Activated naive CD4-positive, alpha-beta T cell treated with anti-CD3 and anti-CD28 coated beads for 36 hours (primary cell): ENCODE measurements around the gene SGCG. TPM values are rescaled to one million over a fixed set of nuclear protein-coding genes. Genes with fewer than 3 reads are reported as not detected.
"Not testable (repeated sequence)": the region's sequence is repeated elsewhere in the genome, so short reads cannot be mapped to it uniquely, and the experiment has no call there.

Source experiments
- CTCF ChIA-PET: fragments of 350-600 bp; sonication (Branson Sonifier 250); formaldehyde crosslinking; loops from one replicate; lab custom pipeline; 2021; ENCODE audit warnings: antibody characterized with exemption; lab: Charles Lee
- DNase-seq: peaks from one replicate; pipeline ENCODE4 v3.0.0-alpha.2; 2020
- H3K27ac Mint-ChIP-seq: one replicate; pipeline ENCODE4 v1.8.0; 2021; ENCODE audit warnings: mild to moderate bottlenecking, mixed read lengths
- H3K27me3 Mint-ChIP-seq: one replicate; pipeline ENCODE4 v1.8.0; 2021; ENCODE audit warnings: low read depth, mixed read lengths
- H3K36me3 Mint-ChIP-seq: one replicate; pipeline ENCODE4 v1.8.0; 2021; ENCODE audit warnings: low read depth, mixed read lengths
- H3K4me1 Mint-ChIP-seq: one replicate; pipeline ENCODE4 v1.8.0; 2021; ENCODE audit warnings: low read depth, mixed read lengths
- H3K4me3 Mint-ChIP-seq: one replicate; pipeline ENCODE4 v1.8.0; 2021; ENCODE audit warnings: mild to moderate bottlenecking, moderate library complexity, mixed read lengths
- H3K9me3 Mint-ChIP-seq: one replicate; pipeline ENCODE4 v1.8.0; 2021; ENCODE audit warnings: mixed read lengths
- intact Hi-C: fragments of 100-400 bp; cut with micrococcal nuclease; formaldehyde crosslinking; loops from one replicate; pipeline ENCODE4 v1.15.1; 2023
- total RNA-seq, 2 experiments: library from RNA; stranded (reverse); gene quantifications; one replicate each; pipeline ENCODE4 v1.2.3, GENCODE V29; 2021

The SGCG gene, protein sequence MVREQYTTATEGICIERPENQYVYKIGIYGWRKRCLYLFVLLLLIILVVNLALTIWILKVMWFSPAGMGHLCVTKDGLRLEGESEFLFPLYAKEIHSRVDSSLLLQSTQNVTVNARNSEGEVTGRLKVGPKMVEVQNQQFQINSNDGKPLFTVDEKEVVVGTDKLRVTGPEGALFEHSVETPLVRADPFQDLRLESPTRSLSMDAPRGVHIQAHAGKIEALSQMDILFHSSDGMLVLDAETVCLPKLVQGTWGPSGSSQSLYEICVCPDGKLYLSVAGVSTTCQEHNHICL
- not detected for total RNA-seq

DNA sequence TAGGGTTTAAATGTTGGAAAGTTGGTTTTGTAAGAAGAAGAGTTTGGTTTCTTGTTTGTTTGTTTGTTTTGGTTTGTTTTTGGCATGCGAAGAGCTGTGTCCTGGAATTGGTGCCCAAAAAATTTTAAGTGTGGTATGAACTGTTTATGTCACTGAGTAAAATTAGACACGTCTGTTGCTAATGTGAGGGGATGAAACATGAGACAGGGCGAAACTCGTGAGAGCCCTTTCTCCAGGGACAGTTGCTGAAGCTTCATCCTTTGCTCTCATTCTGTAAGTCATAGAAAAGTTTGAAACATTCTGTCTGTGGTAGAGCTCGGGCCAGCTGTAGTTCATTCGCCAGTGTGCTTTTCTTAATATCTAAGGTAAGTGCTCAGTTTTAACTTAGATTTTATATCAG is at the start of gene SGCG:
Gene SGCG, plus strand, starts transcription at position 269 of the 400 bp plus-strand sequence. CDS start 22,716 bp downstream, outside the sequence.
- no peak for DNase-seq
- CTCF ChIA-PET, result no interaction called here
- Mint-ChIP-seq H3K4me3 (no peak within 1 kb of the TSS), H3K9me3 (peaks cover 7% of the 10 kb centered on the region), H3K27ac (no peak within 1 kb of the TSS), H3K4me1 (no peaks in the 10 kb centered on the region), H3K27me3 (peaks cover 8% of the 10 kb centered on the region), H3K36me3 (no peaks in the 10 kb centered on the region)
- intact Hi-C loops, result no loop called here

DNA sequence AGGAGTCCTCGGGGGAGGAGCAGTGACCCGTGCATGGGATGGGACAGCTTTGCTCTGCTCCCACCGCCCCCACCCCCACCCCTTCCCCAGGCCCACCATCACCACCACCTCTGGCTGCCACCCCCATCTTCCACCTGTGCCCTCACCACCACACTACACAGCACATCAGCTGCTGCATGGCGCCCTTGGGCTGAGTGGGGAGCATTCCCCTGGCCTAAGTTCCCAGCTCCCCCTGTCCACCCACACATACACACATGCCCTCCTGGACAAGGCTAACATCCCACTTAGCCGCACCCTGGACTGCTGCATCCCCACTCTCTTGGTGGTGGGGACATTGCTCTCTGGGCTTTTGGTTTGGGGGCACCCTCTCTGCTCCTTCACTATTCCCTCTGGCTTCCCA is 46.2 kb upstream of the SGCG start:
- Mint-ChIP-seq H3K27ac (no peak overlapping the region), H3K27me3 (no peaks in the 10 kb centered on the region), H3K36me3 (no peaks in the 10 kb centered on the region), H3K4me3 (no peak overlapping the region), H3K4me1 (no peaks in the 10 kb centered on the region), H3K9me3 (no peaks in the 10 kb centered on the region)
- CTCF ChIA-PET, result no interaction called here
- intact Hi-C loops, result no loop called here
- DNase-seq, result no peak

DNA sequence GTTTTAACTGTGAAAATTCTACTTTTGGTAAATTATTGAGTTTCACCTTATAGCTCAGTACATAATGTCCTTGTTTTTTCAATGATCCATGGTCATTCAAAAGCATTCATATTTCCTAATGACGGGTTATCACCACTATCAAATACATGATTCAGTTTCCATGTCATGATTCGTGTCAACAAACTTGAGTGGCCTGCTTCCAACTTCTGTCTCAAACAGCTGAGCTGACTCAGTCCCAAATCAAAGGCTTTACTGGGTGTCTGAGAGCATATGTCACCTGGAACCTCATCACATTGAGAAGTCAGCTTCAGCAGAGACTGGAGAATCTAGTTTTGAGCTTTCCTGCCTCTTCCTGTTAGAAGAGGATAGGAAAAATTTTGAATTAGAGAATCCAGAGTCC is 40.3 kb upstream of the SGCG start:
- Mint-ChIP-seq H3K9me3 (no peaks in the 10 kb centered on the region), H3K36me3 (no peaks in the 10 kb centered on the region), H3K4me1 (no peaks in the 10 kb centered on the region), H3K4me3 (no peak overlapping the region), H3K27me3 (no peaks in the 10 kb centered on the region), H3K27ac (no peak overlapping the region)
- DNase-seq, result no peak
- intact Hi-C loops, result no loop called here
- CTCF ChIA-PET, result interaction anchor here (0.7 kb wide), 2 partner anchors 329 to 433 kb away, joined by 3 read pairs; no protein-coding TSS in a partner anchor

DNA sequence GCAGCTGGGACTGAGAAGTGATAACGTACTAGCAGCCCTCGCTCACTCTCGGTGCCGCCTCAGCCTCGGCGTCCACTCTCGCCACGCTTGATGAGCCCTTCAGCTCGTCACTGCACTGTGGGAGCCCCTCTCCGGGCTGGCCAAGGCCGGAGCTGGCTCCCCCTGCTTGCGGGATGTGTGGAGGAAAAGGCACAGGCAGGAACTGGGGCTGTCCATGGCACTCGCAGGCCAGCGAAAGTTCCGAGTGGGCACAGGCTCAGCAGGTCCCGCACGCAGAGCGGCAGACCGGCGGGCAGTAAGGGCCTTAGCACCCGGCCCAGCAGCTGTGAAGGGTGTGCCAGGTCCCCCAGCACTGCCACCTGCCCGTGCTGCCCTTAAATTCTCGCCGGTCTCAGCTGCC is 38.8 kb upstream of the SGCG start:
- intact Hi-C loops, result no loop called here
- no peaks in the 10 kb centered on the region for H3K27me3 Mint-ChIP-seq
- no peak for DNase-seq
- no peak overlapping the region for H3K27ac Mint-ChIP-seq
- no peaks in the 10 kb centered on the region for H3K4me1 Mint-ChIP-seq
- no peaks in the 10 kb centered on the region for H3K9me3 Mint-ChIP-seq
- CTCF ChIA-PET, result no interaction called here
- no peak overlapping the region for H3K4me3 Mint-ChIP-seq
- no peaks in the 10 kb centered on the region for H3K36me3 Mint-ChIP-seq

DNA sequence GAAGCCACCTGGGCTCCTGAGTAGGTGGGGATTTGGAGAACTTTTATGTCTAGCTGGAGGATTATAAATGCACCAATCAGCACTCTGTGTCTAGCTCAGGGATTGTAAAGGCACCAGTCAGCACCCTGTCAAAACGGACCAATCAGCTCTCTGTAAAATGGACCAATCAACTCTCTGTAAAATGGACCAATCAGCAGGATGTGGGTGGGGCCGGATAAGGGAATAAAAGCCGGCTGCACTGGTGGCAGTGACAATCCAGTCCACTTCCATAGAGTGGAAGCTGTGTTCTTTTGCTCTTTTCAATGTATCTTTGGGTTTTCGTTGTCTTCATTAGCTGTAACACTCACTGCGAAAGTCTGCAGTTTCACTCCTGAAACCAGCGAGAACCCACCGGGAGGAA is 38.2 kb upstream of the SGCG start:
- H3K4me1 Mint-ChIP-seq, H3K4me3 Mint-ChIP-seq, DNase-seq, H3K27ac Mint-ChIP-seq, CTCF ChIA-PET, H3K36me3 Mint-ChIP-seq, intact Hi-C loops, H3K27me3 Mint-ChIP-seq, H3K9me3 Mint-ChIP-seq: not testable (repeated sequence)

DNA sequence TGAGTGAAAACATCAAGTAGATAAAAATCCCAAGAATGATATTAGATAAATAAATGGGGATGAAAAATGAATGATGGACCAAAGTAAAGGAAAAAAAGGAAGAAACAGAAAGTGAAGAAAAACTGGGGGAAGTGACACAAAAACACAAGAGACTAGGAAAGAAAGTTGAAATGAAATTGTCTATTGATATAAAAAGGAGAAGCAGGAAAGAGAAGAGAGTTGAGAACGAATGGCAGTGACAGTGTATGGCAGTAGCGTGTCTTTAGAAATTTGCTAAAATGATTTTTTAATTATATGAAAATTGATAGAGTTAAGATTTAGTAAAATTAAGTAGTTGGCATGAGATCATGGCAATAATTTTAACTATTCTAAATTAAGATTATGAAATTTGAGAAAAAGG is 36.3 kb upstream of the SGCG start:
- DNase-seq, result no peak
- Mint-ChIP-seq H3K4me3 (no peak overlapping the region), H3K9me3 (no peaks in the 10 kb centered on the region), H3K27ac (no peak overlapping the region), H3K4me1 (no peaks in the 10 kb centered on the region), H3K36me3 (no peaks in the 10 kb centered on the region), H3K27me3 (no peaks in the 10 kb centered on the region)
- intact Hi-C loops, result no loop called here
- CTCF ChIA-PET, result no interaction called here

DNA sequence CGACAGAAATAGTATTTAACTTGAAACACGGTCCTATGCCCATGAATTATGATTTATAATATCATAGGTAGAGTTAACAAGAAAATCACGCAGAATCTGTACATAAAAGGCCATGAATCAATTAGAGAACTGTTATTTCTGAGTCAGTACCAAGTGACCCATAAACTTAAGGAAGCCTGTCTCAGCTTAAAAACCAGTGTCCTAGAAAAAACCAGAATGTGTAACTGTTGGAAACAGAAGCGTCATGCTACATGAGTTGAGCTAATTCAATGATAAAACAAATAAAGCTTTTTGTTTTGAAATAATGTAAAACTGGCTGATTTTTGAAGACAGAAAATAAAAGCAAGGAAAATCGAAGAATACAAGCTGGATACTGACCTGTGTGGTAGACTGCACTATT is 34.8 kb upstream of the SGCG start:
- no peak overlapping the region for H3K27ac Mint-ChIP-seq
- H3K4me1 Mint-ChIP-seq, result no peaks in the 10 kb centered on the region
- CTCF ChIA-PET, result interaction anchor here (0.6 to 0.7 kb wide), 2 partner anchors 60 to 85 kb away, joined by 3 read pairs; no protein-coding TSS in a partner anchor
- no peak for DNase-seq
- no peaks in the 10 kb centered on the region for H3K36me3 Mint-ChIP-seq
- no peak overlapping the region for H3K4me3 Mint-ChIP-seq
- no peaks in the 10 kb centered on the region for H3K9me3 Mint-ChIP-seq
- intact Hi-C loops, result no loop called here
- no peaks in the 10 kb centered on the region for H3K27me3 Mint-ChIP-seq

DNA sequence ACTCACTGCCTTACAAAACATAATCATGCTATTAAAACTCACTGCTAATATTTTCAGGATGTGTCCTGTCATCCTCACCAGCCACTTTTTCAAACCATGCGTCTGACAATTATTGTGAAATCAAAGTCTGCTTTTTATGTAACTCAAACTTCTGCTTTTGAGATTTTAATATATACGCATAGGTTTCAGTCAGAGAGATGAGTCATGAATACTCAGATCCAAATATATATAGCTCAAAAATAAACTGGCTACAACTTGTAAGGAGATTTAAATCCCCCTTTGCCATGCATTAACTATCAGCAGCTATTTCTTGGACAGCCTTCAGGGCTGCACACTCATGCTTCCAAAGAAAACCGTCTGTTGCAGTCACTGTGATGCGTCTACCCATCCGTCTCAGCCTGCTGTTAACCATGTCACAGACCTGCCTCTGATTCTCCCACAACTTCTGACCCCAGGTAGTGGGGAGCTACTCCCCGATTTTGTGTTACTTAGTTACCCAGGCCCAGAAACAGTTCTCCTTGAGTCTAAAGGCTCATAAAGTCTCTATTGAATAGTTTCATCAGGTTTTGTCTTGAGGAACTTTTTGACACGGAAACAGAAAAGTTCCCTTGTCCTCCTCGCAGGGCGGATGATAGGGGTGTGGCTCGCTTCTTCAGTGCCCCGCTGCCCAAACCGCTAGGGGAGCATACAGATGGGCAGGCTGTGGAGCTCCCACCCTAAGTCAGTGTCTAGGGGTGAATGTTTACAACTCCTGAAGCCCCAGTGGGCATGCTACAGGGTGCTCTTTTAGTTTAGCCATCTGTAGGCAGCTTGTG is 33.8 kb upstream of the SGCG start:
- Mint-ChIP-seq H3K27ac (no peak overlapping the region), H3K9me3 (no peaks in the 10 kb centered on the region), H3K4me1 (no peaks in the 10 kb centered on the region), H3K27me3 (no peaks in the 10 kb centered on the region), H3K36me3 (no peaks in the 10 kb centered on the region), H3K4me3 (no peak overlapping the region)
- intact Hi-C loops, result no loop called here
- no peak for DNase-seq
- CTCF ChIA-PET, result no interaction called here

DNA sequence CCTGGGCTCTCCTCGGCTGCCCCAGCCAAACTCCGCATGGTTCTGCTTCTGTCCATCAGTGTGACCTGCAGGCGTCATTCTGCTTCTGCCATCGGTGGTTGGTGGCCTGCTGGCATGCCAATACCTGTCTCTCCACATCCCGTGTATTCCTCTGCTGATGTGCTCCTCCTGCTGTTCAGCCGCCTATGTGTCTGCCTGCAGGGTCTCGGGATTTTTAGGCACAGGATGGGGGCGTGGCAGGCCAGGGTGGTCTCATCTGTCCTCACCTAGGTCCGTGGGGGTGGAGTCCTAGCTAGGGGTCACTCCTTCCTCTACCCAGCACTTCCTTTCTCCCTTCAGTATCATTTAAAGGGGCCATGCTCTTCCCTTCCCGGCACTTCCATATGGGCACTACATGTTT is 33.0 kb upstream of the SGCG start:
- CTCF ChIA-PET, result no interaction called here
- DNase-seq, result no peak
- no peak overlapping the region for H3K4me3 Mint-ChIP-seq
- no peaks in the 10 kb centered on the region for H3K27me3 Mint-ChIP-seq
- no peaks in the 10 kb centered on the region for H3K36me3 Mint-ChIP-seq
- H3K9me3 Mint-ChIP-seq, result no peaks in the 10 kb centered on the region
- no peak overlapping the region for H3K27ac Mint-ChIP-seq
- intact Hi-C loops, result no loop called here
- H3K4me1 Mint-ChIP-seq, result no peaks in the 10 kb centered on the region

DNA sequence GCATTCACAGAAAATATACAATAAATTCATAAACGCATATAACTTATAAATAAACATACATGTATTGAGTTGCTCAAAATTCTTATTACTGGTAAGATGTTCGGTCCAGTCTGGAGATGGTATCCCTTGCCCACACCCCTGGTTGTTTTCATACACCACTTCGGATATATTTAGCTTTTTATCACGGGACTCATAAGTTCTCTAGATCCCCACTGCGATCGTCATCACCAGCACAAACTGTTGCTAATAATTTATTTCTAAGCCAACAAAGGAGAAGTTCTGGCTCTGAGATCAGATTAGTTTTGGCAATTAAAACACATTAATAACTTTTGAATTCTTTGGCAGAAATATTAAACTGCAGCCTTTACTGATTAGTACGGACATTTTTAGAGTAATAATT is 23.0 kb upstream of the SGCG start:
- Mint-ChIP-seq H3K4me3 (no peak overlapping the region), H3K9me3 (no peaks in the 10 kb centered on the region), H3K4me1 (peaks cover 2% of the 10 kb centered on the region), H3K27me3 (peaks cover 30% of the 10 kb centered on the region), H3K36me3 (no peaks in the 10 kb centered on the region), H3K27ac (no peak overlapping the region)
- intact Hi-C loops, result no loop called here
- CTCF ChIA-PET, result no interaction called here
- DNase-seq, result no peak

DNA sequence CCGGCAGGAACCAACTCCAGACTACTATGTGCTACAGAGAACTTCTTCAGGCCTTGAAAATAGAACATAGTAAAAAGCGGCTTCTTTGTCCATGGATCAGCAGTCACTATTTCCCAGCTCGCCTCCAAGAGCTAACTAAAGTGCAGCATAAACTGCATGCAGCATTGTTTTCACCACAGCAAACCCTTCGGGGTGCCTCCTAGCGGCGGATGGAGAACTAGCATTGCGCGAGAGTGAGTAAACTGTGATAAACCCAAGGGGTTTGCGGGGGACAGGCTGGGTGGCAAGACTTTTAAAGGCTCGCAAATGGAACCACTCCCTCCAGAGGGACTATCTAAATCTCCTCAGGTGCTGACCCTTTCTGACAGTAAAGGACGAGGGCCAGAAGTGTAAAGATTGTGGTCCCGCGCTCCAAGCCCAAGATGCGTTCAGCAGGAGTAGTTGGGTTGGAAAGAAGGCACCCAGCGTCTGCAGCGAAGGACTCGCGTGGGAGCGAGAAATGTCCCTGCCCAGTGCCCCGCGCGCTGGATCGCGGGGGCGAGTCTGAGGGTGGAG is 21.5 kb upstream of the SGCG start:
- CTCF ChIA-PET, result interaction anchor here (0.6 to 0.8 kb wide), 2 partner anchors 12 to 130 kb away, joined by 3 read pairs; no protein-coding TSS in a partner anchor
- peak; percentile 35 for DNase-seq
- Mint-ChIP-seq H3K4me3 (no peak overlapping the region), H3K27me3 (peaks cover 26% of the 10 kb centered on the region), H3K36me3 (no peaks in the 10 kb centered on the region), H3K27ac (no peak overlapping the region), H3K4me1 (peaks cover 2% of the 10 kb centered on the region), H3K9me3 (no peaks in the 10 kb centered on the region)
- intact Hi-C loops, result no loop called here

DNA sequence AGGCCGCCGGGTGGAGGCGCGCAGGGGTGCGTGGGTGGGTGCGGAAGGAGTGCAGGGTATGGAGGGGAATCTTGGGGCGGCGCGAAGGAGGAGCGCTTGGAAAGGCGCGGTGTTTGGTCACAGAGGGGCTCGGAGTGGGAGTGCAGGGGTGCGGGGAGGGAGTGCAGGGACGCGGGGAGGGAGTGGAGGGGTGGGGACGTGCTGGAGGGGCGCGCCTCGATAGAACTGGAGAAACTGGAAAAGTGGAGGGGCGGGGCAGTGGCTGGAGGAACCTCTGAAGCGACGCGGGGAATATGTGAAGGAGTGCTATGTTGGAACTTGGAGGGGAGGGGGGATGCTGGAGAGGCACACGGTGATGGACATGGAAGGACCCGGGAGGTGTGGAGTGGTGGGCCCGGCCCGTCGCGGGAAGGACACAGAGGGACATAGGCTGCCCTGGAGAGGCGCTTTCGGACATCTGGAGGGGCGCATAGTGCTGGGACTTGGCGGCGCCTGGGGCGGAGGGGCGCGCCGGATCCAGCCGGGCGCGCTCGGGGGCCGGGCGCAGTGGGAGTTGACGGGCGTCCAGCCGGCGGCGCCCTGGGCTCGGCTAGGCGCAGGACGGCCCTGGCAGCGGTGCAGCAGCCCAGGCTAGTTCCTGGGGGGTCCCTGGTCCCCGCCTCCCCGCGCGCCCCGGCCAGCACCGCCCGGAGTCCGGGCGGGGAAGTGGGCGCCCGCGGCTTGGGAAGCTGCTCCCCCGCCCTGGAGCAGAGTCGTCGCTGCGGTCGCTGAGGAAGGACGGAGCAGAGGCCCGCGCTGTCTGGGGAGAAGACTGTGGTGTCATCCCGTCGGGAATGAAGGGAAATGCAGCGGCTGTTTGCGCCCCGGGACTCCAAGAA is 20.8 kb upstream of the SGCG start:
- H3K4me1 Mint-ChIP-seq, result peaks cover 2% of the 10 kb centered on the region
- no peak for DNase-seq
- no peak overlapping the region for H3K27ac Mint-ChIP-seq
- intact Hi-C loops, result no loop called here
- no peak overlapping the region for H3K4me3 Mint-ChIP-seq
- no peaks in the 10 kb centered on the region for H3K36me3 Mint-ChIP-seq
- H3K27me3 Mint-ChIP-seq, result peaks cover 25% of the 10 kb centered on the region
- CTCF ChIA-PET, result no interaction called here
- H3K9me3 Mint-ChIP-seq, result no peaks in the 10 kb centered on the region
